ENCODE results near the gene TXNL4A.

TXNL4A gene

GRCh38 chr18:79954791-79955190, 33.6 kb downstream of the TXNL4A start:
- TF ChIP-seq CTCF (IDR thresholded peaks at IDR 0.05; ENCODE audit: borderline replicate concordance, control extremely low read depth, extremely low read depth, insufficient read depth, missing control alignments), result no peak
- in situ Hi-C loops (cut with MboI; ENCODE audit: low sequenced_read_pairs, unreplicated experiment), result no loop called here
- no peak for DNase-seq (ENCODE audit: low spot score)

GRCh38 chr18:79953971-79954651, 34.3 kb downstream of the TXNL4A start:
- no peak for DNase-seq (ENCODE audit: low spot score)
- in situ Hi-C loops (cut with MboI; ENCODE audit: low sequenced_read_pairs, unreplicated experiment), result no loop called here
- no peak for TF ChIP-seq CTCF (IDR thresholded peaks at IDR 0.05; ENCODE audit: borderline replicate concordance, control extremely low read depth, extremely low read depth, insufficient read depth, missing control alignments)

GRCh38 chr18:79952996-79953559, 35.3 kb downstream of the TXNL4A start:
- no peak for DNase-seq (ENCODE audit: low spot score)
- in situ Hi-C loops (cut with MboI; ENCODE audit: low sequenced_read_pairs, unreplicated experiment), result no loop called here
- no peak for TF ChIP-seq CTCF (IDR thresholded peaks at IDR 0.05; ENCODE audit: borderline replicate concordance, control extremely low read depth, extremely low read depth, insufficient read depth, missing control alignments)

GRCh38 chr18:79952456-79952995, 35.8 kb downstream of the TXNL4A start:
- no peak for TF ChIP-seq CTCF (IDR thresholded peaks at IDR 0.05; ENCODE audit: borderline replicate concordance, control extremely low read depth, extremely low read depth, insufficient read depth, missing control alignments)
- DNase-seq (ENCODE audit: low spot score), result no peak
- in situ Hi-C loops (cut with MboI; ENCODE audit: low sequenced_read_pairs, unreplicated experiment), result no loop called here

GRCh38 chr18:79951545-79952455, 36.6 kb downstream of the TXNL4A start, which contains the start of gene SLC66A2:
Gene SLC66A2, minus strand, starts transcription at chr18:79951653. Its CDS starts 727 bp downstream, at chr18:79950926.
- in situ Hi-C loops (cut with MboI; ENCODE audit: low sequenced_read_pairs, unreplicated experiment), result no loop called here
- DNase-seq (ENCODE audit: low spot score), result peak; percentile 97
- no peak for TF ChIP-seq CTCF (IDR thresholded peaks at IDR 0.05; ENCODE audit: borderline replicate concordance, control extremely low read depth, extremely low read depth, insufficient read depth, missing control alignments)
